SK-N-MC (cell line): ENCODE data around the gene NFRKB.
"Not testable (repeated sequence)": the region's sequence is repeated elsewhere in the genome, so short reads cannot be mapped to it uniquely, and the experiment has no call there.

Experiments used
- DNase-seq: peaks from one replicate; pipeline ENCODE4 v3.0.0-alpha.2; 2011; ENCODE audit warnings: low read depth, low spot score
- H3K27ac ChIP-seq: fragments of 200-600 bp; sonication (generic); 2 replicates; pipeline ENCODE4 v1.5.1; 2016; ENCODE audit warnings: mixed run types
- H3K36me3 ChIP-seq: fragments of 200-600 bp; sonication (generic); 2 replicates; pipeline ENCODE4 v1.6.1; 2017; ENCODE audit warnings: antibody characterized with exemption, low read length, mixed read lengths; ENCODE audit not compliant: insufficient read depth
- H3K4me3 ChIP-seq: fragments of 200-600 bp; sonication (generic); 2 replicates; pipeline ENCODE4 v1.5.1; 2016
- H3K9ac ChIP-seq: fragments of 200-600 bp; sonication (generic); 2 replicates; pipeline ENCODE4 v1.8.0; 2017; ENCODE audit warnings: mixed run types, mixed read lengths; ENCODE audit not compliant: insufficient read length
- H3K9me3 ChIP-seq: fragments of 200-600 bp; sonication (generic); 2 replicates; pipeline ENCODE4 v1.6.1; 2017; ENCODE audit warnings: low read depth, mild to moderate bottlenecking, antibody characterized with exemption, low read length, moderate library complexity, mixed read lengths
- EZH2 ChIP-seq: fragments of 200-600 bp; sonication (generic); IDR thresholded peaks from one replicate; pipeline ENCODE4 v1.6.1; 2017; ENCODE audit warnings: antibody characterized with exemption
- FOXP2 ChIP-seq: optimal IDR thresholded peaks from 2 replicates; pipeline ENCODE3; 2011; ENCODE audit warnings: mild to moderate bottlenecking, moderate library complexity; ENCODE audit not compliant: insufficient read depth; ENCODE audit errors: extremely low read length, control extremely low read depth
- POLR2AphosphoS5 ChIP-seq: IDR thresholded peaks from 2 replicates; pipeline ENCODE4 v1.6.1; 2012; ENCODE audit warnings: mild to moderate bottlenecking, low read depth, low read length, borderline replicate concordance

The NFRKB gene

DNA sequence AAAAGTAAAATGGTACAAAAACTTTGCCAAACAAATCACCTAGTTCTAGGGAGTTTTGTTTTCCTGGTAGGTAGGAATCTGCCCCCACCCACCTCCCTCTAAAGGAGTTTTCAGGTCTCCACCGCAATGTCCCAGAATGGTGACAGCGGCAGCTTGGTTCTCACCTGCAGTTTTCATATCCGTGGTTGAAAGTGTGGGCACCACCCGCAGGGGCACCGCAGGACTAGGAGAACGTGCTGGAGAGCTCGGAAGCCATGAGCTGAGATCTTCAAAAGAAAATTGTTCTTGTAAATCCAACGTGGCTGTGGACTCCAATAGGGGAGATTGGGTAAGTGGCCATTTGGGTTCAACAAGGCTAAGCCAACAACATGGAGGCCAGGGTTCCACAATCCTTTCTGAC lies 10.8 kb downstream of the NFRKB start:
- Histone ChIP-seq H3K4me3 (no peak overlapping the region), H3K27ac (no peak overlapping the region), H3K36me3 (peaks cover 96% of the 10 kb centered on the region), H3K9ac (no peak overlapping the region), H3K9me3 (no peaks in the 10 kb centered on the region)
- no peak for DNase-seq
- TF ChIP-seq EZH2, result no peak
- TF ChIP-seq POLR2AphosphoS5, result no peak
- no peak for TF ChIP-seq FOXP2

DNA sequence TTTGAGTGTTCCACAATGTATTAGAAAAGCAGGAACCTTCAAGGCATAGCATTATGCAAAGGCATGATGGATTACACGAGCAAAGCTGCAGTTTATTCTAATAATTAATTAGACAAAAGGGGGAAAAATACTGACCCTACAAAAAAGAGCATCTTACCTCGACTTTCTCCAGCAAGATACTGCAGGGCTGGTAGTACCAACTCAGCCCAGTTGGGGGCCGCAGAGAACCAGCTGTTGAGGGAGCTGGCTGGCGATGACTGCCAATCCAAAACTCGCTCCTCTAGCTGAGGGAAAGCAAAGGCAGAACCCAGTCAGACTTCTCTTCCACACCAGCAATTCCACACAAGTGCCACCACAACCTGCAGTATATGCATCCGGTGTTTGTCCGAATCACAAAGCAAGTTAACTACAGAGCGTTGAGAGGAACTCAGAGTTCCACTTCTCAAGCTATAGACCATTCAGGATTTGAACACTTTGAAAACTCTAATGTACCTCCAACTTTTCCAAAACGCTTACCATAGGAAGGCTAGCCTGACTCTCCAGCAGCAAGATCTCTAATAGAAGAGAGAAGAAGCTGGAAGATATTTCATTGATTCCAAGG lies 13.7 kb downstream of the NFRKB start:
- Histone ChIP-seq H3K9me3 (no peaks in the 10 kb centered on the region), H3K9ac (no peak overlapping the region), H3K36me3 (peaks cover 97% of the 10 kb centered on the region), H3K4me3 (no peak overlapping the region), H3K27ac (no peak overlapping the region)
- DNase-seq, result no peak
- TF ChIP-seq EZH2, result no peak
- TF ChIP-seq POLR2AphosphoS5, result no peak
- TF ChIP-seq FOXP2, result no peak

DNA sequence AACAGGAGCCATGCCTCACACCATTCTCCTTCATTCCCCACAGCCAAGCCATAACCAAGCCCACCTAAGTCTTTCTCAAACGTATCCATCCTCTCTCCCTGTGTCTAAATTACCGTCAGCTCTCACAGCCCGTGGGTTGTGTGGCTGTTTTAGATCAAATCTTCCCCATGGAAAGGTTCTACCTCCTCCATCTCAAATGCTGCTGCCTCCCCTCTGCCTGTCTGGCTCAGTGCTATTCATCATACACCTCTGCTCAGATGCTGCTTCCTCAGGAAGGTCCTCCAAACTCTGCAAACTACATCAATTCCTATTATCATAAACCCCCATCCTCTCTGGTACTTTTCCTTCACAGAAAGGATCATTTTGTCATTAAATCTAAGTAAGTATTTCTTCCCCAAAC lies 15.1 kb downstream of the NFRKB start:
- DNase-seq, result no peak
- Histone ChIP-seq H3K4me3 (no peak overlapping the region), H3K9me3 (no peaks in the 10 kb centered on the region), H3K36me3 (peaks cover 96% of the 10 kb centered on the region), H3K27ac (no peak overlapping the region), H3K9ac (no peak overlapping the region)
- TF ChIP-seq POLR2AphosphoS5 (no peak), EZH2 (no peak), FOXP2 (no peak)

DNA sequence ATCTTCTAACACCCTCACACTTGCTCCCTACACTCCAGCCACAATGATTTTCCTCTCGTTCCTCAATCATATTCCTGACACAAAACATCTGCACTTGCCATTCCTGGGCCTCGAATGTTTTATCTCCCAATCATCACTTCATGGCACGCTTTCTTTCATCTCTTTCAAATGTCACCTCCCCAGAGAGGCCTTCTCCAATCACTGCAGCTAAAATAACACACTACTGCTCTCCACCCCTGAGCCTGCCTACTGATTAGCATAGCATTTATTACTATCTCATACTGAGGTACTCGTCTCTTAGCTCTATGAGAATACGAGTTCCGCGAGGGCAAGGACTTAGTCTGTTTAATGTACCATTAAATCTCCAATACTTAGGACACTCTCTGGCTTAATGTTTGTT lies 23.5 kb downstream of the NFRKB start:
- Histone ChIP-seq H3K9me3 (no peaks in the 10 kb centered on the region), H3K9ac (no peak overlapping the region), H3K36me3 (peaks cover 99% of the 10 kb centered on the region), H3K27ac (no peak overlapping the region), H3K4me3 (no peak overlapping the region)
- TF ChIP-seq FOXP2 (no peak), EZH2 (no peak), POLR2AphosphoS5 (no peak)
- DNase-seq, result no peak

DNA sequence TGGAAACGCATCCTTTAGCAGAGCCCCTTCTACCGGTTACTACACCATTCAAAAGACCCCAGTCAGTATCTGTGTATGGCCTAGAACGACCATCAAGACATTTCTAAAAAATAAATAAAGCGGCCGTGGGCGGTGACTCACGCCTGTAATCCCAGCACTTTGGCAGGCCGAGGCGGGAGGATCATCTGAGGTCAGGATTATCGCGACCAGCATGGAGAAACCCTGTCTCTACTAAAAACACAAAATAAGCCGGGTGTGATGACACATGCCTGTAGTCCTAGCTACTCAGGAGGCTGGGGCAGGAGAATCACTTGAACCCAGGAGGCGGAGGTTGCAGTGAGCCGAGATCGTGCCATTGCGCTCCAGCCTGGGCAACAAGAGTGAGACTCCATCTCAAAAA lies 26.8 kb downstream of the NFRKB start:
- not testable (repeated sequence) for H3K4me3 ChIP-seq, H3K27ac ChIP-seq, H3K9ac ChIP-seq, H3K9me3 ChIP-seq, DNase-seq
- H3K36me3 ChIP-seq, result peaks cover 99% of the 10 kb centered on the region

DNA sequence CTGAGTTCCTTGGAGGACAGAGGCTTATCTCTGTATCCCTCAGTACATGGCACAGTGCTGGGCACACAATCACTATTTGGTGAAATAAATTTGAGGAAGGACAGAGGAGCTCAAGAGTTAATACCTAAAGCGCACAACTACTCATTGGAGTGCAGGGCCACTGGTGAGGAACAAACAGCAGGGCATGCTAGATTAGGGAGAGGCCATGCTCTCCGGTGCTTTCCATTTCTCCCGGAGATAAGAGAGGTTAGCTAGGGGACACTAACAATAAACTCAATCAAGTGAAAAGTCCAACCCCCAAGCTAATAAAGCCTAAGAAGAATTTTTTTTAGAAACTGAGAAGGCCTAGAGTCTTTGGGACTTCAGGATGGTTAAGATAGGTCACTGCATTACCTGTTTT lies 29.1 kb downstream of the NFRKB start:
- DNase-seq, result no peak
- Histone ChIP-seq H3K9me3 (no peaks in the 10 kb centered on the region), H3K36me3 (peaks cover 87% of the 10 kb centered on the region), H3K4me3 (no peak overlapping the region), H3K9ac (no peak overlapping the region), H3K27ac (no peak overlapping the region)
- TF ChIP-seq EZH2, result no peak
- TF ChIP-seq POLR2AphosphoS5, result no peak
- TF ChIP-seq FOXP2, result no peak

DNA sequence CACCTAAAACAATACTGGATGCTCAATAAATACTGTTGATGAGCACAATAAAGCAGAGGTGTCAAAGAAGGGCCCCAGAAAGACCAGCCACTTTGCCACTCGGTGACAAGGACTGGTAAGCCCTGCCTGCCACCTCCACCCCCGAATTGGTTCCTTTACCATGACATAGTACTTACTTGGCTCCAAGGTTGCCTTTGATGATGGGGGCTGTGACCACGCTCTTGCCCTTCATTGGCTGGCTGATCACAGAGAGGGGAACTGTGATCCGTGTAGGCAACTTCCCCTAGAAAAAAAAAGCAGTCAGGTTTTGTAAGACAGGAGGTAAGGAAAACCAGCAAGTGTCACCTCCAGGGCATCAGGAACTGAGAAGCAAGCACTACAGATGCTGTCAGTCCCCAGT lies 29.7 kb downstream of the NFRKB start:
- Histone ChIP-seq H3K9ac (no peak overlapping the region), H3K27ac (no peak overlapping the region), H3K9me3 (no peaks in the 10 kb centered on the region), H3K36me3 (peaks cover 81% of the 10 kb centered on the region), H3K4me3 (no peak overlapping the region)
- TF ChIP-seq POLR2AphosphoS5 (no peak), EZH2 (no peak), FOXP2 (no peak)
- no peak for DNase-seq

DNA sequence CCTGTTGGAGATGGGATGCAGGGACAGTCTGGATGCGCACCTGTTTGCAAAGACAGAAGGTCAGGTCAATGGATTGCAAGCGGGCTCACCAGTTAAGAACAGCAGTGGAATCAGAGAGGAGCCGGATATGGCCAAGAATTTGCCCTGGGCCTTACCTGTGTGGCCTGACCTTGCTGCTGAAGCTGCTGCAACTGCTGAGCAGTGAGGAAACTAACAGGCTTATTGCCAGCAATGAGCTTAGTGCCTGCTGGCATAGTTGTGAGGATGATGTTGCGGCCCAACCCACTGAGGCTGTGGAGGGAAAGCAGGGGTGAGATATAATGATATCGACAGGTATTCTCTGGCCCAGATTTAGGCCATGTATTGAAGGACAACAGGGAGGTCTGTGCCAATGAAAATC lies 30.6 kb downstream of the NFRKB start:
- no peak for DNase-seq
- Histone ChIP-seq H3K9me3 (no peaks in the 10 kb centered on the region), H3K36me3 (peaks cover 75% of the 10 kb centered on the region), H3K4me3 (no peak overlapping the region), H3K9ac (no peak overlapping the region), H3K27ac (no peak overlapping the region)
- no peak for TF ChIP-seq POLR2AphosphoS5
- no peak for TF ChIP-seq EZH2
- TF ChIP-seq FOXP2, result no peak

DNA sequence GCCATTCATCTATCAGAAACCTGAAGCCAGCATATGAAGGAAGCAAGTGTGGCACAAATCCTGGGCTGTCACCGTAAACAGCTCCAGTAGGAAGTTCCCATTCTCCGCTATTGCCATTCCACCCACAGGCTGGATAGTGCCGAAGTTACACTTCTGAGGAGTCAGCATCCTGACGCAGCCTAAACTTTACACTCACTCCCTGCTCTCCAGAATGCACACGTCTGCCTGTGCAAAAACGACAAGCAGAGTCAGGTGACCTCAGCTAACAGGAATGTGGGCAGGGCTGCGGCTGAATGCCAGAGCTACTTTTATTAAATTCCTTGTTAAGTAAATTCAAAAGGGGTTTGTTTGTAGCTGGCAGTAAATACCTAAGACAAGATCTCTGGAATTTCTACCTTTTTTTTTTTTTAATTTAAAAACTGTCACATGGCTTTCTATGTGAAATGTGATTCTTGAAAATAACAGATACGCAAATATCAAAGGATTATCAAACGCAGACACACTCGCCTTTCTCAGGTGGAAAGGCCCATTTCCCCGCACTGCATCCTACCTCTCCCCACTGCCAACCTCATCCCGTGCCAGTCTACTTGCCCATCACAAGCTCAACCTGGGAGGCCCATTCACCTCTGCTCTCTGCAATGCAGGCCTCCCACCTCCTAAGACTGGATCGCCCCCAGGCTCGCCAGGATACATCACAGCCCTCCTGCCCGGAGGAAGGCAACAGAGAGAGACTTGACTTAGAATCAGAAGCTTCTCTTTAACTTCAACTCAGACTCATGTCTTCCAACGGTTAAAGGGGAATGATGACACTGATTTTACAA lies 33.5 kb downstream of the NFRKB start:
- H3K36me3 ChIP-seq, result peaks cover 47% of the 10 kb centered on the region
- DNase-seq, result peak; percentile 59

More for the DNA sequence above, 33.5 kb downstream of the NFRKB start:
- H3K9me3 ChIP-seq, result no peaks in the 10 kb centered on the region
- H3K4me3 ChIP-seq, result peak overlapping the region; percentile 56
- H3K27ac ChIP-seq, result peak overlapping the region; percentile 95
- H3K9ac ChIP-seq, result peak overlapping the region; percentile 66
- no peak for TF ChIP-seq FOXP2
- TF ChIP-seq POLR2AphosphoS5, result no peak
- no peak for TF ChIP-seq EZH2
